Heart right ventricle (tissue), 16 donors: ENCODE results near the gene BFSP2. TPM values are rescaled to one million over a fixed set of nuclear protein-coding genes. Genes with fewer than 3 reads are reported as not detected.

Experiments used
- ATAC-seq, 8 donors: fragments of 200-7000 bp; cut with Tn5 transposase; one replicate each; pipeline ENCODE4 v1.9.1; 2020; ENCODE audit warnings: mild to moderate bottlenecking in 8 of 8, moderate library complexity in 8 of 8, moderate number of reproducible peaks in 1 of 8
- DNase-seq, 2 donors: peaks; one replicate each; pipeline ENCODE4 v3.0.0-alpha.2; 2020
- H3K27ac ChIP-seq, 10 donors: fragments of 200-600 bp; sonication (generic) in 2 of 10; one replicate each; pipeline versions ENCODE4 v1.5.0 to v1.8.0; 2020 to 2022; ENCODE audit warnings: mild to moderate bottlenecking in 3 of 10
- H3K27me3 ChIP-seq, 7 donors: fragments of 200-600 bp; one replicate each; pipeline ENCODE4 v1.8.0; 2021 to 2022; ENCODE audit warnings: mild to moderate bottlenecking in 2 of 7
- H3K36me3 ChIP-seq, 9 donors: fragments of 200-600 bp; sonication (generic) in 1 of 9; one replicate each; pipeline versions ENCODE4 v1.5.0 to v1.8.0; 2020 to 2022; ENCODE audit warnings: mild to moderate bottlenecking in 2 of 9
- H3K4me1 ChIP-seq, 9 donors: fragments of 200-600 bp; sonication (generic) in 1 of 9; one replicate each; pipeline versions ENCODE4 v1.5.0 to v1.8.0; 2020 to 2022; ENCODE audit warnings: mild to moderate bottlenecking in 4 of 9
- H3K4me3 ChIP-seq, 10 donors: fragments of 200-600 bp; sonication (generic) in 2 of 10; one replicate each; pipeline versions ENCODE4 v1.5.0 to v1.8.0; 2020 to 2022; ENCODE audit warnings: mild to moderate bottlenecking in 7 of 10, moderate library complexity in 2 of 10
- H3K9me3 ChIP-seq, 11 donors: fragments of 200-600 bp in 10 of 11; sonication (generic) in 2 of 11; one replicate each; pipeline versions ENCODE4 v1.5.0 to v1.8.0; 2013 to 2022; ENCODE audit warnings: mild to moderate bottlenecking in 2 of 11, control low read depth in 1 of 11, moderate library complexity in 1 of 11
- CTCF ChIP-seq, 9 donors: fragments of 200-600 bp; sonication (generic) in 2 of 9; IDR thresholded peaks; one replicate each; pipeline versions ENCODE4 v1.5.0 to v1.8.0; 2021 to 2022; ENCODE audit warnings: antibody characterized with exemption in 9 of 9, mild to moderate bottlenecking in 5 of 9, moderate library complexity in 1 of 9
- WGBS, 2 donors: extraction: QIAGEN DNeasy Blood & Tissue Kit; methylation state at CpG; one replicate each; pipeline ENCODE4 v1.1.7; 2013; ENCODE audit warnings: inconsistent platforms in 1 of 2; 5-methylcytosine and 5-hydroxymethylcytosine counted together
- intact Hi-C, 10 donors: fragments of 100-400 bp; cut with DNase I; formaldehyde crosslinking; loops; one replicate each; pipeline versions ENCODE4 v1.11.1 to v1.14.2; 2022
- polyA plus RNA-seq, 2 donors: library from polyadenylated mRNA; stranded (reverse); fragments of 200-250 nt; gene quantifications; one replicate each; pipeline ENCODE4 v1.2.3, GENCODE V29; 2013
- total RNA-seq, 10 donors: library from RNA; stranded (reverse); fragmentation: NEBNext Ultra II Directional in 3 of 10; extraction: Animal tissue kit (Norgen Biotek cat#: 25700) in 3 of 10; gene quantifications; one replicate each; pipeline versions ENCODE4 v1.2.1 to v1.2.4, GENCODE V29; 2021 to 2023
- donor health status: Arrhythmogenic right ventricular cardiomyopathy.
- donor health status: ischemic (EF 13 %, LVEDD 7.1; RV severe dilation, severe dysfunction).
- donor health status: healthy with polysubstance abuse.
- donor health status: DM: no; HTN: yes; CAD: no.
- donor health status: DM: no; HTN: no; CAD: no.
- donor health status: ischemic (EF 25% LVEDD 6.9; RV normal size, moderate dysfunction).
- donor health status: ischemic (EF 25% LVEDD 5.7; RV mildly dilated, moderate dysfunction).
- donor health status: healthy.
- donor health status: DM: yes; HTN: yes; CAD: no.
- donor health status: Ischemic cardiomyopathy.
- donor health status: ischemic (EF 35%, LVEDD 5.7; RV mildly dilated, moderate dysfunction).
- donor health status: nonischemic (EF 11% LVEDD 7.7; RV severe dilation, severe dysfunction).
- donor health status: DM: yes; HTN: yes; CAD: no.
- donor health status: PGD.
- donor health status: ischemic (EF 29% LVEDD 5.4; RV normal size, mild dysfunction).
- donor health status: nonischemic (EF 23%, LVEDD 6.1; RV moderate dilation, normal function).

BFSP2 gene
- total and polyA plus RNA-seq, 12 donors: 0.17 TPM; not detected in 11

- intact Hi-C loops: no loop called here
- Histone ChIP-seq H3K27me3 (no peaks in the 10 kb centered on the region), H3K4me1 (peaks cover 0 to 15% (median 0%) of the 10 kb centered on the region in 9 donors), H3K4me3 (no peak overlapping the region), H3K36me3 (no peaks in the 10 kb centered on the region), H3K9me3 (no peaks in the 10 kb centered on the region), H3K27ac (no peak overlapping the region)
- ATAC-seq (peak in 1 of 8 donors; percentile 20), DNase-seq (no peak)
- TF ChIP-seq CTCF (IDR thresholded peaks at IDR 0.05): no peak
- WGBS, 2 donors: 47 to 57% methylated on average over 5 of the region's 5 CpGs
Measured at GRCh38 chr3:133443649-133444422, 44.0 kb downstream of the BFSP2 start.

- intact Hi-C loops: no loop called here
- Histone ChIP-seq H3K27me3 (no peaks in the 10 kb centered on the region), H3K4me3 (no peak overlapping the region), H3K36me3 (no peaks in the 10 kb centered on the region), H3K9me3 (no peaks in the 10 kb centered on the region), H3K4me1 (peaks cover 0 to 17% (median 0%) of the 10 kb centered on the region in 9 donors), H3K27ac (no peak overlapping the region)
- no peak for TF ChIP-seq CTCF (IDR thresholded peaks at IDR 0.05)
- DNase-seq (no peak), ATAC-seq (no peak)
- WGBS, 2 donors: 79 to 82% methylated on average over 4 of the region's 4 CpGs
Measured at GRCh38 chr3:133444423-133444774, 44.5 kb downstream of the BFSP2 start.

- WGBS, 2 donors: 89 to 94% methylated on average over 2 of the region's 2 CpGs
- H3K27me3 ChIP-seq: no peaks in the 10 kb centered on the region
- intact Hi-C loops: no loop called here
- H3K36me3 ChIP-seq: no peaks in the 10 kb centered on the region
- no peak overlapping the region for H3K4me3 ChIP-seq
- no peak for DNase-seq
- ATAC-seq: no peak
- no peak for TF ChIP-seq CTCF (IDR thresholded peaks at IDR 0.05)
- no peaks in the 10 kb centered on the region for H3K9me3 ChIP-seq
- no peak overlapping the region for H3K27ac ChIP-seq
- peaks cover 0 to 17% (median 0%) of the 10 kb centered on the region in 9 donors for H3K4me1 ChIP-seq
Measured at GRCh38 chr3:133445108-133445507, 45.3 kb downstream of the BFSP2 start.

- TF ChIP-seq CTCF (IDR thresholded peaks at IDR 0.05): no peak
- Histone ChIP-seq H3K4me3 (no peak overlapping the region), H3K36me3 (no peaks in the 10 kb centered on the region), H3K27me3 (no peaks in the 10 kb centered on the region), H3K9me3 (no peaks in the 10 kb centered on the region), H3K27ac (no peak overlapping the region), H3K4me1 (peaks cover 0 to 9% (median 0%) of the 10 kb centered on the region in 9 donors)
- intact Hi-C loops: no loop called here
- WGBS, 2 donors: 86 to 92% methylated on average over 4 of the region's 4 CpGs
- no peak for DNase-seq
- ATAC-seq: no peak
Measured at GRCh38 chr3:133447750-133448477, 48.1 kb downstream of the BFSP2 start.
